Urinary bladder (tissue), 4 donors: ENCODE data around the gene EXOC6B. TPM values are rescaled to one million over a fixed set of nuclear protein-coding genes. Genes with fewer than 3 reads are reported as not detected.

ENCODE experiments used
- DNase-seq: peaks from one replicate; pipeline ENCODE4 v3.0.0-alpha.2; 2015; ENCODE audit errors: extremely low spot score
- H3K27ac ChIP-seq: one replicate; pipeline ENCODE4 v1.5.1; 2013; ENCODE audit warnings: low read depth, mild to moderate bottlenecking, moderate library complexity
- H3K36me3 ChIP-seq: one replicate; pipeline ENCODE4 v1.6.1; 2013; ENCODE audit warnings: mild to moderate bottlenecking, moderate library complexity; ENCODE audit not compliant: insufficient read depth
- H3K4me1 ChIP-seq: one replicate; pipeline ENCODE4 v1.6.1; 2013; ENCODE audit warnings: mild to moderate bottlenecking, moderate library complexity; ENCODE audit not compliant: insufficient read depth
- H3K4me3 ChIP-seq: one replicate; pipeline ENCODE4 v1.5.1; 2013; ENCODE audit warnings: low read depth, low read length
- WGBS: extraction: QIAGEN DNeasy Blood & Tissue Kit; methylation state at CpG from one replicate; pipeline ENCODE4 v1.1.7; 2013; 5-methylcytosine and 5-hydroxymethylcytosine counted together
- polyA plus RNA-seq: library from polyadenylated mRNA; stranded (reverse); fragments of 200-250 nt; gene quantifications from one replicate; pipeline ENCODE4 v1.2.3, GENCODE V29; 2013
- total RNA-seq: library from RNA; depleted of rRNA; stranded (reverse); fragments of >200 nt; gene quantifications from one replicate; pipeline ENCODE4 v1.2.3, GENCODE V29; 2014
- donor health status: healthy with polysubstance abuse.
- donor health status: healthy.

The EXOC6B gene
- total and polyA plus RNA-seq, 2 donors, result 14.5 to 47.6 TPM

GRCh38 chr2:72137498-72138010, 688.3 kb downstream of the EXOC6B start:
- no peak overlapping the region for H3K27ac ChIP-seq
- DNase-seq, result no peak
- H3K4me3 ChIP-seq, result no peak overlapping the region
- no peaks in the 10 kb centered on the region for H3K4me1 ChIP-seq
- H3K36me3 ChIP-seq, result no peaks in the 10 kb centered on the region
- WGBS, result 37% methylated on average over 10 of the region's 10 CpGs

DNA sequence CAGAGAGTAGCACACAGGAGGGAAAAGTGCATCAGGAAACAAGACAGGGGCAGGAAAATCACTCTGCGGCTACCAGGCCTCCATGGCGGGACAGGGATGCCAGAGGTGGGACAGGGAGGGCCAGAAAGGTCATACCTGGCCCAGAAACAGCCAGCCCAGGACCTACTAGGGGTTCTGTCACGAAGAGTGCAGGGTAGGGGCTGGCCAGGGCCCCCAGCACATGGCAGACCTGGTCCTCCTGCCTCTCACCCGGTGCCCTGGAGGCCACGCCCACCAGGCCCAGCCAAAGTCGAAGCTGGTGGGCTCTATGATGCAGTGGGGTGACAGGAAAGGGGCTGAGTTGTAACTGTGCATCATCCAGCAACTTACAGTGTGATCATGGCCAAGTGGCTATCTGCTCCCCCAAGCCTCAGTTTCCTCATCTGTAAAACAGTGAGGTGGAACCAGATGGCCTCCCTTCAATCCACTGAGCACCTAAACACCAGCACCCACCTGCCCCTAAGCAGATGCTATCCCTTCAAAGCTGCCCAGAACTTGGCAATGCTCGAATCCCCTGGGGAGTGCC, 688.8 kb downstream of the EXOC6B start:
- no peak overlapping the region for H3K27ac ChIP-seq
- 69% methylated on average over 7 of the region's 7 CpGs for WGBS
- H3K4me3 ChIP-seq, result no peak overlapping the region
- H3K4me1 ChIP-seq, result no peaks in the 10 kb centered on the region
- no peaks in the 10 kb centered on the region for H3K36me3 ChIP-seq
- DNase-seq, result no peak

GRCh38 chr2:72136331-72136730, 689.5 kb downstream of the EXOC6B start:
- Histone ChIP-seq H3K4me1 (no peaks in the 10 kb centered on the region), H3K27ac (no peak overlapping the region), H3K4me3 (no peak overlapping the region), H3K36me3 (no peaks in the 10 kb centered on the region)
- DNase-seq, result no peak
- 84% methylated on average over 10 of the region's 10 CpGs for WGBS

GRCh38 chr2:72135921-72136320, 689.9 kb downstream of the EXOC6B start:
- H3K4me1 ChIP-seq, result no peaks in the 10 kb centered on the region
- H3K27ac ChIP-seq, result no peak overlapping the region
- H3K36me3 ChIP-seq, result no peaks in the 10 kb centered on the region
- no peak overlapping the region for H3K4me3 ChIP-seq
- WGBS, result 89% methylated on average over 8 of the region's 8 CpGs
- DNase-seq, result no peak

- Histone ChIP-seq H3K4me1 (no peaks in the 10 kb centered on the region), H3K4me3 (no peak overlapping the region), H3K36me3 (no peaks in the 10 kb centered on the region), H3K27ac (no peak overlapping the region)
- no peak for DNase-seq
- 93% methylated on average over 19 of the region's 19 CpGs for WGBS
Measured at GRCh38 chr2:72134997-72135800, 690.6 kb downstream of the EXOC6B start.

GRCh38 chr2:72134408-72134996, 691.3 kb downstream of the EXOC6B start:
- no peak overlapping the region for H3K27ac ChIP-seq
- no peak for DNase-seq
- WGBS, result 92% methylated on average over 10 of the region's 10 CpGs

DNA sequence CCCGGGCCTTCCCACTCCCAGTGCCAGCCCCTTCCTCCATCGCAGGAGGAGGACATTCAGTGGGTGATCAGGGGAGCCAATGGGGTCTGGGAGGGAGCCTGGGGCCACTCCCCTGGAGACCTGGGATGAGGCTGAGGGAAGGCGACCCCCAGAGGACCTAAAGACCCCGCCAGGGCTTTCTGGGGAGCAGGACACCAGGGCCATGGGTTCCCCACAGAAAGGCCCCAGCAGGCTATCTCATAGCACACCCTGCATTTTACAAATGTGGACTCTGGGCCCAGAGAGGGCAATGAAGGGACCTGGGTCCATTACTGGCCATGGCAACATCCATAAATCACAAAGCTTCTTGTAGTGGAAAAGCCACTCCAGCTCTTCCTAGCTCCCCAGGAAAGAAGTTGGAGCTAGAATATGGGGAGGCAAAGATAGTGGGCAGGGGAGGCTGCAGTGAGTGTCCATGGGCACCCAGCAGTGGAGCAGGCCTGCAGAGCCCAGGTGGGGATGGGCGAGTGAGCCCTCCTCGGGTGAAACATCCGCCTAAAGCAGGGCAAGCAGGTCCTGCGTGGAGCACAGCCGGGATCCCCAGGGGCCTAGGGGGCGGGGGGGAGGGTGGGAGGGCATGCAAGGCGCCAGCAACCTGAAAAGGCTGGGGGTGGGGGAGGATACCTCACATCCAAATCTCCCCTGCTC, 692.0 kb downstream of the EXOC6B start:
- no peaks in the 10 kb centered on the region for H3K4me1 ChIP-seq
- 91% methylated on average over 11 of the region's 11 CpGs for WGBS
- H3K4me3 ChIP-seq, result no peak overlapping the region
- H3K36me3 ChIP-seq, result no peaks in the 10 kb centered on the region
- no peak for DNase-seq
- no peak overlapping the region for H3K27ac ChIP-seq

More at GRCh38 chr2:72134408-72134996, 691.3 kb downstream of the EXOC6B start:
- Histone ChIP-seq H3K4me1 (no peaks in the 10 kb centered on the region), H3K36me3 (no peaks in the 10 kb centered on the region), H3K4me3 (no peak overlapping the region)

DNA sequence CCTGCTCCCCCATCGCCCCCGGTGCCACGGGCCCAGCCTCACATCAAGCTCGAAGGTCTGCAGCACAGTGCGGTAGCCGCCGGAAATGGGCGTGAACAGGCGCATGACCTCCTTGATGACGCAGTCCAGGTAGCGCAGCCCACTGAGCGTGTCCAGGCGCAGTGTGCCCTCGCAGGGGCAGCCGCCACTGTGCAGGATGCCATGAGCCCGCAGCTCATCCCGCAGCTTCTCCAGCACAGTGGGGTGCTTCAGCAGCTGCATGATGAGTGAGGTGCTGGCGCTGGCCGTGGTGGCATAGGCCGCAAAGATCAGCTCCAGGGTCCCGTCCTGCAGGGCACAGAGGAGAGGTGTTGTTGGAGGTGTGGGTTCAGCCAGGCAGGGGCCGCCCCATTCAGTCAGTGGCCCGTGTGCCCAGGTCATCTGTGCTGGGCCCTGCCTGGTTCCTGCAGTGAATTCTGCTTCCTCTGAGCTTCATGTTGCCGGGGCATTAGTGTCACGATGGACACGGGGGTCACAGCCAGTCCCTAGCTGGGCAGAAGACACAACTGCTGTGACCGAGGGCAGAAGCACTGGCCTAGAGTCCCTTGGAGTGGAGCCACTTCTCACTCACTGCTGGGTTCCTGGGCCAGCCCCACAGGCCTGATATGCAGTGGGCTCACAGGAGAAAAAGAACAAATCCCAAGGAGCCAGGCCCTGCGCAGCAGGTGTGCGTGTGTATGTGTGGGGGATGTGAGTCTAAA, 692.7 kb downstream of the EXOC6B start:
- Histone ChIP-seq H3K4me1 (no peaks in the 10 kb centered on the region), H3K36me3 (no peaks in the 10 kb centered on the region), H3K27ac (no peak overlapping the region), H3K4me3 (no peak overlapping the region)
- DNase-seq, result no peak
- WGBS, result 96% methylated on average over 29 of the region's 29 CpGs

- 95% methylated on average over 37 of the region's 37 CpGs for WGBS
- Histone ChIP-seq H3K4me1 (no peaks in the 10 kb centered on the region), H3K4me3 (no peak overlapping the region), H3K27ac (no peak overlapping the region), H3K36me3 (no peaks in the 10 kb centered on the region)
- no peak for DNase-seq
Measured at GRCh38 chr2:72131916-72132841, 693.7 kb downstream of the EXOC6B start.

DNA sequence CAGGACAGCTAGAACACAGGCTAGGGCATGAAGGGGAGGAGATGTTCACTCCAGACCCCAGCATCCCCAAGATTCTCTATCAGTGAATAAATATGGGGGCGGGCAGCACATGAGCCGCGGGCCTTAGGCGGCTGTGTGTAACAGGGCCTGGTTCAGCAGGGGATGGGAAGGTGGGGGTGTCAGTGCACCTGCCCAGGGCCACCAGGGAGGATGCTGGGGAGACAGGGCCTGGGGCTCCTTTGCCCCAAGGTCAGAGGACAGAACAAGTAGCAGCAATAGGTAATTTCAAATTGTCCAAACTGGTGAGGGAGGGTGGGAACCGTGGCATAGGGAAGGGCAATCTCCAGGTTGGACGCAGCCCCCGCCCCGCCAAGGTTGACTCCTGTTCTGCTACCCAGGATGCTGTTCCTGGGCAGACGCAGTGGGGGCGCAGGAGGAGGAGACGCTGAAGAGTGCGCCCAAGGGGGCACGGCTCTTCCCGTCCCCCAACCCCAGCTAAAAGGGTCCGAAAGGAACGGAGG, 694.4 kb downstream of the EXOC6B start:
- Histone ChIP-seq H3K4me3 (no peak overlapping the region), H3K4me1 (no peaks in the 10 kb centered on the region), H3K27ac (no peak overlapping the region), H3K36me3 (no peaks in the 10 kb centered on the region)
- WGBS, result 96% methylated on average over 16 of the region's 16 CpGs
- no peak for DNase-seq

- no peak overlapping the region for H3K4me3 ChIP-seq
- H3K4me1 ChIP-seq, result no peaks in the 10 kb centered on the region
- H3K27ac ChIP-seq, result no peak overlapping the region
- no peak for DNase-seq
- 64% methylated on average over 26 of the region's 26 CpGs for WGBS
- H3K36me3 ChIP-seq, result no peaks in the 10 kb centered on the region
Measured at GRCh38 chr2:72130659-72131360, 695.0 kb downstream of the EXOC6B start.
